WTC11 (cell line): ENCODE data around the gene RMRP. TPM values are rescaled to one million over a fixed set of nuclear protein-coding genes. Genes with fewer than 3 reads are reported as not detected.

Experiments
- ATF1 ChIP-seq: sonication (generic); formaldehyde crosslinking; IDR thresholded peaks from 2 replicates; pipeline ENCODE4 v1.8.1; 2023; ENCODE audit warnings: mild to moderate bottlenecking, moderate library complexity, missing genetic modification reagents
- CREM ChIP-seq: sonication (generic); formaldehyde crosslinking; IDR thresholded peaks from 2 replicates; pipeline ENCODE4 v1.8.1; 2022; ENCODE audit warnings: mild to moderate bottlenecking, missing genetic modification reagents, moderate library complexity
- ETV6 ChIP-seq: sonication (generic); formaldehyde crosslinking; IDR thresholded peaks from 2 replicates; pipeline ENCODE4 v1.8.1; 2022; ENCODE audit warnings: mild to moderate bottlenecking, missing genetic modification reagents
- GRHL2 ChIP-seq: fragments of 250-450 bp; sonication (Bioruptor Pico); IDR thresholded peaks from 2 replicates; pipeline ENCODE4 v1.8.0; 2022; ENCODE audit warnings: mild to moderate bottlenecking, moderate library complexity; ENCODE audit not compliant: insufficient replicate concordance, severe bottlenecking
- GTF2I ChIP-seq: fragments of 250-450 bp; sonication (Bioruptor Pico); conservative IDR thresholded peaks from 2 replicates; pipeline ENCODE4 v1.4.0; 2021; ENCODE audit warnings: mild to moderate bottlenecking
- NFYB ChIP-seq: sonication (generic); formaldehyde crosslinking; conservative IDR thresholded peaks from 2 replicates; pipeline ENCODE4 v1.8.0; 2022; ENCODE audit warnings: low read depth, missing genetic modification reagents
- NR1H2 ChIP-seq: sonication (generic); formaldehyde crosslinking; IDR thresholded peaks from 2 replicates; pipeline ENCODE4 v1.9.0; 2021; ENCODE audit warnings: mild to moderate bottlenecking, moderate library complexity, missing genetic modification reagents
- OVOL2 ChIP-seq: fragments of 250-450 bp; sonication (Bioruptor Pico); IDR thresholded peaks from 2 replicates; pipeline ENCODE4 v1.9.0; 2021; ENCODE audit warnings: mild to moderate bottlenecking, borderline replicate concordance
- PRRX2 ChIP-seq: fragments of 250-450 bp; sonication (Bioruptor Pico); IDR thresholded peaks from 2 replicates; pipeline ENCODE4 v1.8.0; 2021; ENCODE audit warnings: mild to moderate bottlenecking
- RELA ChIP-seq: sonication (generic); formaldehyde crosslinking; IDR thresholded peaks from 2 replicates; pipeline ENCODE4 v1.8.1; 2022; ENCODE audit warnings: missing genetic modification reagents, mild to moderate bottlenecking, borderline replicate concordance
- SMAD3 ChIP-seq: sonication (generic); formaldehyde crosslinking; IDR thresholded peaks from 2 replicates; pipeline ENCODE4 v1.8.0; 2022; ENCODE audit warnings: missing genetic modification reagents, mild to moderate bottlenecking, borderline replicate concordance
- SOX15 ChIP-seq: fragments of 250-450 bp; sonication (Bioruptor Pico); IDR thresholded peaks from 2 replicates; pipeline ENCODE4 v1.9.0; 2021; ENCODE audit warnings: mild to moderate bottlenecking
- TEAD1 ChIP-seq: sonication (generic); formaldehyde crosslinking; IDR thresholded peaks from 2 replicates; pipeline ENCODE4 v1.8.0; 2022; ENCODE audit warnings: mild to moderate bottlenecking, missing genetic modification reagents
- ZNF121 ChIP-seq: sonication (generic); formaldehyde crosslinking; IDR thresholded peaks from 2 replicates; pipeline ENCODE4 v1.8.0; 2023; ENCODE audit warnings: missing genetic modification reagents
- ZNF263 ChIP-seq: sonication (generic); formaldehyde crosslinking; IDR thresholded peaks from 2 replicates; pipeline ENCODE4 v1.8.1; 2022; ENCODE audit warnings: low read depth, mild to moderate bottlenecking, moderate library complexity, missing genetic modification reagents
- ZNF396 ChIP-seq: fragments of 250-450 bp; sonication (Bioruptor Pico); IDR thresholded peaks from 2 replicates; pipeline ENCODE4 v1.8.0; 2021; ENCODE audit warnings: mild to moderate bottlenecking, moderate library complexity, borderline replicate concordance
- ZNF671 ChIP-seq: fragments of 250-450 bp; sonication (Bioruptor Pico); IDR thresholded peaks from 2 replicates; pipeline ENCODE4 v1.8.0; 2021; ENCODE audit warnings: mild to moderate bottlenecking
- total RNA-seq: library from RNA; stranded (reverse); gene quantifications from 3 replicates; pipeline ENCODE4 v1.2.3, GENCODE V29; 2021
- TF ChIP-seq, protein P1 (sequence below): sonication (generic); formaldehyde crosslinking; IDR thresholded peaks from 2 replicates; pipeline ENCODE4 v1.8.1; 2023; ENCODE audit warnings: mild to moderate bottlenecking, missing genetic modification reagents
- TF ChIP-seq, protein P2 (sequence below): sonication (generic); formaldehyde crosslinking; IDR thresholded peaks from 2 replicates; pipeline ENCODE4 v1.8.0; 2022; ENCODE audit warnings: mild to moderate bottlenecking, missing genetic modification reagents
- TF ChIP-seq, protein P3 (sequence below): sonication (generic); formaldehyde crosslinking; IDR thresholded peaks from 2 replicates; pipeline ENCODE4 v1.8.1; 2022; ENCODE audit warnings: mild to moderate bottlenecking, missing genetic modification reagents, moderate library complexity, borderline replicate concordance
- TF ChIP-seq, protein P4 (sequence below): fragments of 250-450 bp; sonication (Bioruptor Pico); conservative IDR thresholded peaks from 2 replicates; pipeline ENCODE4 v1.9.0; 2021; ENCODE audit warnings: mild to moderate bottlenecking
- TF ChIP-seq, protein P5 (sequence below): sonication (generic); formaldehyde crosslinking; IDR thresholded peaks from 2 replicates; pipeline ENCODE4 v1.8.1; 2022; ENCODE audit warnings: low read depth, mild to moderate bottlenecking, moderate library complexity, missing genetic modification reagents, borderline replicate concordance
- TF ChIP-seq, protein P6 (sequence below): fragments of 250-450 bp; sonication (Bioruptor Pico); IDR thresholded peaks from 2 replicates; pipeline ENCODE4 v1.9.0; 2021; ENCODE audit warnings: mild to moderate bottlenecking
- TF ChIP-seq, protein P7 (sequence below): sonication (generic); formaldehyde crosslinking; IDR thresholded peaks from 2 replicates; pipeline ENCODE4 v1.8.1; 2023; ENCODE audit warnings: mild to moderate bottlenecking, missing genetic modification reagents
- TF ChIP-seq, protein P8 (sequence below): sonication (generic); formaldehyde crosslinking; IDR thresholded peaks from 2 replicates; pipeline ENCODE4 v1.8.0; 2022; ENCODE audit warnings: missing genetic modification reagents

The RMRP gene
- total RNA-seq, 1 experiment from 2014 or later, result 25,958 TPM

DNA sequence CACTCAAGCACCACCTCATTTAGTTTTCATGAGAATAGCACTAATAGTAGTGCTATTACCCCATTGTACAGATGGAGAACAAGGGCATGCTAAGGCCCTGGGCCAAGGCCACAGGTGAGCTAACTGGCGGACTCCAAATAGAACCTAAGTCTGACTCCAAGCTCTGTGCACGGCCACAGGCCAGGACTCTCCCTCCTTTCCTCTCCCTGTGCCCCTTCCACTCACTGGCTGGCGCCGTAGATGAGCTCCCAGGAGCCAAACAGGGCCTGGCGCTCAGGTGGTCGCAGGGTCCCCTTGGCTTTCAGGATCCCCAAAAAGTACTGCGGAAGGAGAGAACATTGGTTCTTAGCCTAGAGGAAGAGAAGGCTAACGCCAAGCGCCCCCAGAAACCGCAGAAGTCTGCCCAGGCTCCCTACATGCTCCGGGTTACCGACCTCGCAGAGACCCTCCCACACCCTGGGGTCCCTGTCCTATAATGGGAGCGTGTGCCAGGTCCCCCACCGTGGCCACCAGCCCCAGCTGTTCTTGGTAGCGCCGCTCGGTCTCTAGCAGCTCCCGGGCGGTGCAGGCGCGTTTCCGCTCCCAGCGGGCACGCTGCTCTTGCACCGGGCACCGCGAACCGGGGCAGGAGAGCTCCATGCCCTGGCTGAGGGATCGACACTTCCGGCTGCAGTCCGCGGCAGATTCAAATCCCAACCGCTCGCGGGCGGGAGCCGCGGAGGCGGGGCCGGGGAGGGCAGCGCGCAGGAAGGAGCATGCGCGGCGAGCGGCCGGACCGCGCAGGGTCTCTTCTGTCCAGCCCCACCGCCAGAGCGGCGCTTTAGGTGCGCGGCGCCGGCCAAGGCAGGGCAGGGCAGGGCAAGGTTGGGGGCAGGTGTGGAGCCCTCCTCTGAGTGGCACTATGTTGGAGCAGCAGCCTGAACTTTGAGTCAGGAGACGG, 7.0 kb upstream of the RMRP start, which contains the start of gene ARHGEF39 (continued):
- TF ChIP-seq, protein P1, sequence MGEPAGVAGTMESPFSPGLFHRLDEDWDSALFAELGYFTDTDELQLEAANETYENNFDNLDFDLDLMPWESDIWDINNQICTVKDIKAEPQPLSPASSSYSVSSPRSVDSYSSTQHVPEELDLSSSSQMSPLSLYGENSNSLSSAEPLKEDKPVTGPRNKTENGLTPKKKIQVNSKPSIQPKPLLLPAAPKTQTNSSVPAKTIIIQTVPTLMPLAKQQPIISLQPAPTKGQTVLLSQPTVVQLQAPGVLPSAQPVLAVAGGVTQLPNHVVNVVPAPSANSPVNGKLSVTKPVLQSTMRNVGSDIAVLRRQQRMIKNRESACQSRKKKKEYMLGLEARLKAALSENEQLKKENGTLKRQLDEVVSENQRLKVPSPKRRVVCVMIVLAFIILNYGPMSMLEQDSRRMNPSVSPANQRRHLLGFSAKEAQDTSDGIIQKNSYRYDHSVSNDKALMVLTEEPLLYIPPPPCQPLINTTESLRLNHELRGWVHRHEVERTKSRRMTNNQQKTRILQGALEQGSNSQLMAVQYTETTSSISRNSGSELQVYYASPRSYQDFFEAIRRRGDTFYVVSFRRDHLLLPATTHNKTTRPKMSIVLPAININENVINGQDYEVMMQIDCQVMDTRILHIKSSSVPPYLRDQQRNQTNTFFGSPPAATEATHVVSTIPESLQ (CRISPR knock-in tag), result 0 out of 2 replicates have a peak, but pooled peaks have one; percentile 31
- TF ChIP-seq ATF1 (CRISPR knock-in tag), result 0 out of 2 replicates have a peak, but pooled peaks have one; percentile 24
- no peak for TF ChIP-seq GRHL2 (CRISPR knock-in tag)
- TF ChIP-seq, protein P2, sequence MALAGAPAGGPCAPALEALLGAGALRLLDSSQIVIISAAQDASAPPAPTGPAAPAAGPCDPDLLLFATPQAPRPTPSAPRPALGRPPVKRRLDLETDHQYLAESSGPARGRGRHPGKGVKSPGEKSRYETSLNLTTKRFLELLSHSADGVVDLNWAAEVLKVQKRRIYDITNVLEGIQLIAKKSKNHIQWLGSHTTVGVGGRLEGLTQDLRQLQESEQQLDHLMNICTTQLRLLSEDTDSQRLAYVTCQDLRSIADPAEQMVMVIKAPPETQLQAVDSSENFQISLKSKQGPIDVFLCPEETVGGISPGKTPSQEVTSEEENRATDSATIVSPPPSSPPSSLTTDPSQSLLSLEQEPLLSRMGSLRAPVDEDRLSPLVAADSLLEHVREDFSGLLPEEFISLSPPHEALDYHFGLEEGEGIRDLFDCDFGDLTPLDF (CRISPR knock-in tag), result peak; percentile 90
- no peak for TF ChIP-seq ZNF263 (CRISPR knock-in tag)
- no peak for TF ChIP-seq ZNF671
- TF ChIP-seq NR1H2, result no peak
- TF ChIP-seq RELA (CRISPR knock-in tag), result peak; percentile 83; the same call in 1 of the 2 replicates
- TF ChIP-seq, protein P3, sequence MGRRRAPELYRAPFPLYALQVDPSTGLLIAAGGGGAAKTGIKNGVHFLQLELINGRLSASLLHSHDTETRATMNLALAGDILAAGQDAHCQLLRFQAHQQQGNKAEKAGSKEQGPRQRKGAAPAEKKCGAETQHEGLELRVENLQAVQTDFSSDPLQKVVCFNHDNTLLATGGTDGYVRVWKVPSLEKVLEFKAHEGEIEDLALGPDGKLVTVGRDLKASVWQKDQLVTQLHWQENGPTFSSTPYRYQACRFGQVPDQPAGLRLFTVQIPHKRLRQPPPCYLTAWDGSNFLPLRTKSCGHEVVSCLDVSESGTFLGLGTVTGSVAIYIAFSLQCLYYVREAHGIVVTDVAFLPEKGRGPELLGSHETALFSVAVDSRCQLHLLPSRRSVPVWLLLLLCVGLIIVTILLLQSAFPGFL, result peak; percentile 71; the same call in 1 of the 2 replicates
- peak; percentile 47 for TF ChIP-seq CREM
- TF ChIP-seq, protein P4, sequence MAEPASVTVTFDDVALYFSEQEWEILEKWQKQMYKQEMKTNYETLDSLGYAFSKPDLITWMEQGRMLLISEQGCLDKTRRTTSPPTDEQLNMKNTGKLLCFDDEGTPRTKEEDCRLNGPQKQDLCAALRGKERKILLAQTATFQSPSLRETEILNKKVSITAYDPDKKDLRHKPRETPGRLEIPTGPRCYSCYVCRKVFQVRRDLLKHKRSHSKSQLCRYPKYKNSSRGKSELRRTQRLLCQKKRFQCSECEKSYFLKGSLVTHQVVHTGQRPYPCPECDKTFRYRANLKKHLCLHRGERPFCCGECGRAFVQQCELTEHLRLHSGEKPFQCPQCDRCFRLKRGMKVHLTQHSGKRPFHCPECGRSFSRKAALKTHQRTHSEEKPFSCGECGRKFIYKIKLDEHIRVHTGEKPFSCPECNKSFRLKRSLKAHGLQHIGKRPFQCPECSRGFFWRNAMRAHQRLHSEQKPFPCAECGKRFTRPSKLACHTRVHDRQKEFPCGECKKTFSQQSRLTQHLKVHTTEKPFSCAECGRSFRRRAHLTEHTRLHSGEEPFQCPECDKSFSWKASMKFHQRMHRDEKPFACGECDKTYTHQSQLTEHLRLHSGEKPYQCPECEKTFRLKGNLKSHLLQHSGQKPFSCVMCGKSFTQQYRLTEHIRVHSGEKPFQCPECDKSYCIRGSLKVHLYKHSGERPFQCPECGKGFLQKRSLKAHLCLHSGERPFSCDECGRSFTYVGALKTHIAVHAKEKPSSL (CRISPR knock-in tag), result no peak
- no peak for TF ChIP-seq GTF2I (CRISPR knock-in tag)
- TF ChIP-seq SOX15 (CRISPR knock-in tag), result no peak
- TF ChIP-seq, protein P5, sequence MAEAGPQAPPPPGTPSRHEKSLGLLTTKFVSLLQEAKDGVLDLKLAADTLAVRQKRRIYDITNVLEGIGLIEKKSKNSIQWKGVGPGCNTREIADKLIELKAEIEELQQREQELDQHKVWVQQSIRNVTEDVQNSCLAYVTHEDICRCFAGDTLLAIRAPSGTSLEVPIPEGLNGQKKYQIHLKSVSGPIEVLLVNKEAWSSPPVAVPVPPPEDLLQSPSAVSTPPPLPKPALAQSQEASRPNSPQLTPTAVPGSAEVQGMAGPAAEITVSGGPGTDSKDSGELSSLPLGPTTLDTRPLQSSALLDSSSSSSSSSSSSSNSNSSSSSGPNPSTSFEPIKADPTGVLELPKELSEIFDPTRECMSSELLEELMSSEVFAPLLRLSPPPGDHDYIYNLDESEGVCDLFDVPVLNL, result peak; percentile 97
- TF ChIP-seq ZNF121 (CRISPR knock-in tag), result no peak
- no peak for TF ChIP-seq NFYB (CRISPR knock-in tag)
- TF ChIP-seq, protein P6, sequence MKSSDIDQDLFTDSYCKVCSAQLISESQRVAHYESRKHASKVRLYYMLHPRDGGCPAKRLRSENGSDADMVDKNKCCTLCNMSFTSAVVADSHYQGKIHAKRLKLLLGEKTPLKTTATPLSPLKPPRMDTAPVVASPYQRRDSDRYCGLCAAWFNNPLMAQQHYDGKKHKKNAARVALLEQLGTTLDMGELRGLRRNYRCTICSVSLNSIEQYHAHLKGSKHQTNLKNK (CRISPR knock-in tag), result no peak
- TF ChIP-seq ETV6 (CRISPR knock-in tag), result peak; percentile 80; the same call in 1 of the 2 replicates
- TF ChIP-seq, protein P7, sequence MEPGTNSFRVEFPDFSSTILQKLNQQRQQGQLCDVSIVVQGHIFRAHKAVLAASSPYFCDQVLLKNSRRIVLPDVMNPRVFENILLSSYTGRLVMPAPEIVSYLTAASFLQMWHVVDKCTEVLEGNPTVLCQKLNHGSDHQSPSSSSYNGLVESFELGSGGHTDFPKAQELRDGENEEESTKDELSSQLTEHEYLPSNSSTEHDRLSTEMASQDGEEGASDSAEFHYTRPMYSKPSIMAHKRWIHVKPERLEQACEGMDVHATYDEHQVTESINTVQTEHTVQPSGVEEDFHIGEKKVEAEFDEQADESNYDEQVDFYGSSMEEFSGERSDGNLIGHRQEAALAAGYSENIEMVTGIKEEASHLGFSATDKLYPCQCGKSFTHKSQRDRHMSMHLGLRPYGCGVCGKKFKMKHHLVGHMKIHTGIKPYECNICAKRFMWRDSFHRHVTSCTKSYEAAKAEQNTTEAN (CRISPR knock-in tag), result no peak
- no peak for TF ChIP-seq SMAD3 (CRISPR knock-in tag)
- no peak for TF ChIP-seq ZNF396 (CRISPR knock-in tag)
- TF ChIP-seq OVOL2 (CRISPR knock-in tag), result 0 out of 2 replicates have a peak, but pooled peaks have one; percentile 44
- TF ChIP-seq PRRX2, result no peak
- 0 out of 2 replicates have a peak, but pooled peaks have one; percentile 71 for TF ChIP-seq TEAD1 (CRISPR knock-in tag)
- TF ChIP-seq, protein P8, sequence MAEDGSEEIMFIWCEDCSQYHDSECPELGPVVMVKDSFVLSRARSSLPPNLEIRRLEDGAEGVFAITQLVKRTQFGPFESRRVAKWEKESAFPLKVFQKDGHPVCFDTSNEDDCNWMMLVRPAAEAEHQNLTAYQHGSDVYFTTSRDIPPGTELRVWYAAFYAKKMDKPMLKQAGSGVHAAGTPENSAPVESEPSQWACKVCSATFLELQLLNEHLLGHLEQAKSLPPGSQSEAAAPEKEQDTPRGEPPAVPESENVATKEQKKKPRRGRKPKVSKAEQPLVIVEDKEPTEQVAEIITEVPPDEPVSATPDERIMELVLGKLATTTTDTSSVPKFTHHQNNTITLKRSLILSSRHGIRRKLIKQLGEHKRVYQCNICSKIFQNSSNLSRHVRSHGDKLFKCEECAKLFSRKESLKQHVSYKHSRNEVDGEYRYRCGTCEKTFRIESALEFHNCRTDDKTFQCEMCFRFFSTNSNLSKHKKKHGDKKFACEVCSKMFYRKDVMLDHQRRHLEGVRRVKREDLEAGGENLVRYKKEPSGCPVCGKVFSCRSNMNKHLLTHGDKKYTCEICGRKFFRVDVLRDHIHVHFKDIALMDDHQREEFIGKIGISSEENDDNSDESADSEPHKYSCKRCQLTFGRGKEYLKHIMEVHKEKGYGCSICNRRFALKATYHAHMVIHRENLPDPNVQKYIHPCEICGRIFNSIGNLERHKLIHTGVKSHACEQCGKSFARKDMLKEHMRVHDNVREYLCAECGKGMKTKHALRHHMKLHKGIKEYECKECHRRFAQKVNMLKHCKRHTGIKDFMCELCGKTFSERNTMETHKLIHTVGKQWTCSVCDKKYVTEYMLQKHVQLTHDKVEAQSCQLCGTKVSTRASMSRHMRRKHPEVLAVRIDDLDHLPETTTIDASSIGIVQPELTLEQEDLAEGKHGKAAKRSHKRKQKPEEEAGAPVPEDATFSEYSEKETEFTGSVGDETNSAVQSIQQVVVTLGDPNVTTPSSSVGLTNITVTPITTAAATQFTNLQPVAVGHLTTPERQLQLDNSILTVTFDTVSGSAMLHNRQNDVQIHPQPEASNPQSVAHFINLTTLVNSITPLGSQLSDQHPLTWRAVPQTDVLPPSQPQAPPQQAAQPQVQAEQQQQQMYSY, result no peak
